Breast epithelium (tissue), 4 donors: ENCODE results near the gene ARMH4. TPM values are rescaled to one million over a fixed set of nuclear protein-coding genes. Genes with fewer than 3 reads are reported as not detected.

Experiments used
- DNase-seq, 2 donors: peaks; one replicate each; pipeline ENCODE4 v3.0.0-alpha.2; 2019; ENCODE audit warnings: low spot score in 2 of 2
- H3K27ac ChIP-seq, 2 donors: fragments of 200-600 bp; sonication (generic) in 1 of 2; one replicate each; pipeline ENCODE4 v1.5.1; 2016 to 2019; ENCODE audit warnings: mild to moderate bottlenecking in 1 of 2
- H3K27me3 ChIP-seq, 2 donors: fragments of 200-600 bp; sonication (generic) in 1 of 2; one replicate each; pipeline versions ENCODE4 v1.5.1 to v1.6.0; 2017 to 2019; ENCODE audit warnings: control low read depth in 1 of 2, mild to moderate bottlenecking in 1 of 2
- H3K36me3 ChIP-seq: fragments of 200-600 bp; one replicate; pipeline ENCODE4 v1.5.1; 2019
- H3K4me1 ChIP-seq, 2 donors: fragments of 200-600 bp; sonication (generic); one replicate each; pipeline ENCODE4 v1.5.1; 2016 to 2019; ENCODE audit warnings: control low read depth in 1 of 2
- H3K4me3 ChIP-seq, 3 donors: fragments of 200-600 bp; sonication (generic); 1 replicate in 2 of 3; 2 replicates in 1 of 3; pipeline ENCODE4 v1.5.1; 2016 to 2019; ENCODE audit warnings: mild to moderate bottlenecking in 3 of 3, moderate library complexity in 2 of 3
- H3K9me3 ChIP-seq, 2 donors: fragments of 200-600 bp; sonication (generic) in 1 of 2; one replicate each; pipeline ENCODE4 v1.5.1; 2016 to 2019; ENCODE audit warnings: control low read depth in 1 of 2
- CTCF ChIP-seq, 3 donors: fragments of 450-650 bp; IDR thresholded peaks; one replicate each; pipeline ENCODE4 v1.5.1; 2016 to 2017; ENCODE audit warnings: antibody characterized with exemption in 3 of 3, mild to moderate bottlenecking in 3 of 3, moderate library complexity in 3 of 3
- POLR2A ChIP-seq: fragments of 450-650 bp; IDR thresholded peaks from one replicate; pipeline ENCODE4 v1.6.1; 2016; ENCODE audit warnings: antibody characterized with exemption, mild to moderate bottlenecking, moderate library complexity
- POLR2AphosphoS5 ChIP-seq, 3 donors: sonication (generic); formaldehyde crosslinking; IDR thresholded peaks; one replicate each; pipeline ENCODE4 v1.6.1; 2017; ENCODE audit warnings: antibody characterized with exemption in 3 of 3
- intact Hi-C: fragments of 100-400 bp; cut with DNase I; formaldehyde crosslinking; loops from one replicate; pipeline ENCODE4 v1.15.1; 2023; ENCODE audit warnings: low total_unique reads
- total RNA-seq, 3 donors: library from RNA; depleted of rRNA; stranded (reverse); fragments of >200 nt; gene quantifications; one replicate each; pipeline ENCODE4 v1.1.0, GENCODE V29; 2016

Gene ARMH4
- total RNA-seq, 3 donors from 2014 or later = 3.9 to 6.4 (median 5.4) TPM

DNA sequence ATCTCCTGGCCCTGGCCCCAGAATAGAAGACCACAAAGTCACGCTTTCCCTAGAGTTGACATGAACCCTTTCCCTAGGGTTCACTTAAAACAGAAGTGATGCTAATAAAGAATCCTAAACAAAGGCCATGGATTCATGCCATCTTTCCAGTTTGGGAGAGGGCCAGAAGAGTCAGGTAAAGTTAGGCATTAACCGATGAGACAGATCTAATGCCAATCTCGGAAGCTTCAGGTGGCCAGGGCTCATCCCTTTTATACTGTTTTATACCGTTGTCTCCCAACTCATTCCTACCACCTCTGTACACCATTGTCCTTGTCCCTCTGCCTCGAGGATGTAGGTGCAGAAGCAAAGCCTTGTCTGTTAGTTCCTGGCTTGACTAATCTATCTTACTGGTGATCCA is 25.1 kb upstream of the ARMH4 start:
- Histone ChIP-seq H3K27ac (no peak overlapping the region), H3K9me3 (no peaks in the 10 kb centered on the region), H3K27me3 (no peaks in the 10 kb centered on the region), H3K4me3 (no peak overlapping the region), H3K36me3 (no peaks in the 10 kb centered on the region), H3K4me1 (no peaks in the 10 kb centered on the region)
- DNase-seq = no peak
- intact Hi-C loops = no loop called here
- no peak for TF ChIP-seq POLR2A
- no peak for TF ChIP-seq CTCF (IDR thresholded peaks at IDR 0.05)
- no peak for TF ChIP-seq POLR2AphosphoS5 (IDR thresholded peaks at IDR 0.05)

GRCh38 chr14:58171090-58171489 is 19.1 kb upstream of the ARMH4 start:
- H3K27ac ChIP-seq = no peak overlapping the region
- no peaks in the 10 kb centered on the region for H3K27me3 ChIP-seq
- no peaks in the 10 kb centered on the region for H3K9me3 ChIP-seq
- H3K4me1 ChIP-seq = no peaks in the 10 kb centered on the region
- peak overlapping the region in 1 of 3 donors; percentile 22 for H3K4me3 ChIP-seq
- TF ChIP-seq POLR2A = no peak
- no peak for TF ChIP-seq CTCF (IDR thresholded peaks at IDR 0.05)
- no peak for TF ChIP-seq POLR2AphosphoS5 (IDR thresholded peaks at IDR 0.05)
- intact Hi-C loops = no loop called here
- H3K36me3 ChIP-seq = no peaks in the 10 kb centered on the region
- DNase-seq = peak; percentile 77 to 78

DNA sequence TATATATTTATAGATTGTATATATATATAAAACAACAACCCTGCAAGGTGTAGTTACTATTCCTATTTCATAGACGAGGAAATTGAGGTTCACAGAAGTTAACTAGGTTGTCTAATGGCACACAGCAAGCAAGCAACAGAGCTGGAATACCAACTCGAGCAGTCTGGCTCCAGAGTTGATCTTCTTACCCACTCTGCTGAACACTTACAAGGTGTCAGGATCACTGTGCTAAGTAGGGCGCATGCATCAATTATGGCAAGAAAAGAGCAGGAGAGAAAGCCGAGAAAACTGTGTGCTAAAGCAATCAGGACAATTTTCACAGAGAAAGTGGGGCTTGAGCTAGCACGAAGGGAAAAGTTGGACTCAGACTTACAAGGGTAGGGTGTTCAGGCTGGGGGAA is 15.9 kb upstream of the ARMH4 start:
- Histone ChIP-seq H3K27ac (no peak overlapping the region), H3K9me3 (no peaks in the 10 kb centered on the region), H3K27me3 (no peaks in the 10 kb centered on the region), H3K4me1 (no peaks in the 10 kb centered on the region), H3K36me3 (no peaks in the 10 kb centered on the region), H3K4me3 (no peak overlapping the region)
- intact Hi-C loops = no loop called here
- DNase-seq = no peak
- TF ChIP-seq POLR2A = no peak
- TF ChIP-seq CTCF (IDR thresholded peaks at IDR 0.05) = no peak

- Histone ChIP-seq H3K4me1 (no peaks in the 10 kb centered on the region), H3K4me3 (no peak overlapping the region), H3K27ac (no peak overlapping the region), H3K36me3 (no peaks in the 10 kb centered on the region), H3K27me3 (no peaks in the 10 kb centered on the region), H3K9me3 (no peaks in the 10 kb centered on the region)
- intact Hi-C loops = no loop called here
- TF ChIP-seq CTCF (IDR thresholded peaks at IDR 0.05) (no peak), POLR2A (no peak), POLR2AphosphoS5 (IDR thresholded peaks at IDR 0.05) (no peak)
- no peak for DNase-seq
These were observed 15.0 kb upstream of the ARMH4 start for GRCh38 chr14:58167057-58167456.

- TF ChIP-seq CTCF (IDR thresholded peaks at IDR 0.05) (peak; percentile 47 to 71 (median 48)), POLR2A (no peak)
- H3K36me3 ChIP-seq = no peaks in the 10 kb centered on the region
- DNase-seq = peak; percentile 70 to 88
- H3K27ac ChIP-seq = no peak overlapping the region
- intact Hi-C loops = no loop called here
- H3K9me3 ChIP-seq = no peaks in the 10 kb centered on the region
- no peaks in the 10 kb centered on the region for H3K4me1 ChIP-seq
- H3K27me3 ChIP-seq = no peaks in the 10 kb centered on the region
- H3K4me3 ChIP-seq = no peak overlapping the region
These were observed 14.3 kb upstream of the ARMH4 start for GRCh38 chr14:58166005-58166983.
